Measurements from ENCODE around the gene MFN2.
A peak's percentile ranks its signal among the peaks of the same experiment; 100 is the strongest.

MFN2 gene

DNA sequence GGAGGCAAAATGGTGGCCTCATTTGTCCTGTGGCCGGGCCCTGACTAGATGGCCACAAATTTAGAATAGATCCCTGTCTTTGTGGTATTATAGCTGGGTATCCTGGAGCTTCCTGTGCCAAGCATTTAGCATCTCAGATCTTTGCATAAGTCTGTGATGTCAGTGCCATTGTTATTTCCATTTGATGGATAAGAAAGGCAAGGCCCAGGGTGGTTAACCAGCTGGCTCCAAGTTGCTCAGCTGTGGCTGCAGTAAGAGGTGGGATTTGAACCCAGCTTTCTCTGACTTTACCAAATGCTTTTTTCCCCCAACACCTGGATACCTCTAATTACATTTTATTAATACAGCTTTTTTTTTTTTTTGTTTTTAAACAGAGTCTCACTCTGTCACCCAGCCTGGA, 71.1 kb downstream of the MFN2 start:
- no peak for DNase-seq (ENCODE audit: low read depth)

DNA sequence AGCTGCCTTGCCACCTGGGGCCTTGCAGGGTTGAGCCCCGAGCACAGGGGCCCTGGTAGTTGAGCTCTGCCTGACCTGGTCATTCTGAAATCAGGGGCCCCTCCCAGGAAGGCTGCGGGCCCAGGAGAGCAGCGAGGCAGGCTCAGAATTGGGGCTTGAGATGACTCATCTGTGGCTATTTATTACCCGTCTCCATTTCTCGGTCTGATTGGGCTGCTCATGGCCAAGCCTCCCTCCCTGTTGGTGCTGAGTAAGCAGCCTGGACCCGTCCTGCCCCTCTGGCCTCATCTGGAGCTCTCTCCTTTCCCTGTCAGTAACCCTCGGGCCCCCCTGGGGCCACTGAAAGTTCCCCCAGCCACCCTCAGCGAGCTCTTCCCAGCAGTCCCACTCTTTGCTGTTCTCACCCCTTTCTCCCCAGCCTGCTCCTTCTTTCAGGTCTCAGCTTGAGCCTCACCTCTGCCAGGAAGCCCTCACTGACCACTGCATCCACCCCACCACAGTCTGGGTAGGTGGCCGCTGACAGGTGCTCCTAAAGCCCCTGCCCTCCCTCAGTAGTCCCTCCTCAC, 71.8 kb downstream of the MFN2 start:
- peak; percentile 69 for DNase-seq (ENCODE audit: low read depth)

DNA sequence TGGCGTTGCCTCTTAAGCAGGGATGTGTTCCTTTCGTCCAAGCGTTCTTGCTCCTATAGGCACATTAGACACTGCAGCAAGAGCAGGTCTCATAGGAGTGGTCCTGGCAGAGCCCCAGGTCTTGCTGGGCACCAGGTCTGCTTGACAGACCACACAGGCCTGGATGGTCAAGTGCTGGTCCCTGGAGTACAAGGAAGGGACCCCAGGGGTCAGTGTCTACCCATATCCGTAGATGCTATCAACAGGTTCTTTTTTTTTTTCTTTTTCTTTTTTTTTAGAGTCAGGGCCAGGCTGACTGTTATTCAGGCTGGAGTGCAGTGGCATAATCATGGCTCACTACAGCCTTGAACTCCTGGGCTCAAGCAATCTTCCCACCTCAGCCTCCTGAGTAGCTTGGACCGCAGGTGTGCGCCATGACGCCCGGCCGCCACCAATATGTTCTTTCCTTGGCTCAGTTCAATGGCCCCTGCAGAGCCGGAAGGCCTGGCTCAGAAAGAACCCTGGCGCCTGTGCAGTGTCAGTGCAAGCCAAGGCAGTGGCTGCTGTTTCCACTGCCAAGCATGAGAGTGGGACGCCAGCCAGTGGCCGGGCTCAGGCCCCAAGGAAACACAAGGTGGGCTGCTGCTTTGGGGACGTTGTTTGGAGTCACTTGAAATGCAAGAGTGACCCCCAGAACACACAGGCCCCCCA, 72.9 kb downstream of the MFN2 start:
- no peak for DNase-seq (ENCODE audit: low read depth)

DNA sequence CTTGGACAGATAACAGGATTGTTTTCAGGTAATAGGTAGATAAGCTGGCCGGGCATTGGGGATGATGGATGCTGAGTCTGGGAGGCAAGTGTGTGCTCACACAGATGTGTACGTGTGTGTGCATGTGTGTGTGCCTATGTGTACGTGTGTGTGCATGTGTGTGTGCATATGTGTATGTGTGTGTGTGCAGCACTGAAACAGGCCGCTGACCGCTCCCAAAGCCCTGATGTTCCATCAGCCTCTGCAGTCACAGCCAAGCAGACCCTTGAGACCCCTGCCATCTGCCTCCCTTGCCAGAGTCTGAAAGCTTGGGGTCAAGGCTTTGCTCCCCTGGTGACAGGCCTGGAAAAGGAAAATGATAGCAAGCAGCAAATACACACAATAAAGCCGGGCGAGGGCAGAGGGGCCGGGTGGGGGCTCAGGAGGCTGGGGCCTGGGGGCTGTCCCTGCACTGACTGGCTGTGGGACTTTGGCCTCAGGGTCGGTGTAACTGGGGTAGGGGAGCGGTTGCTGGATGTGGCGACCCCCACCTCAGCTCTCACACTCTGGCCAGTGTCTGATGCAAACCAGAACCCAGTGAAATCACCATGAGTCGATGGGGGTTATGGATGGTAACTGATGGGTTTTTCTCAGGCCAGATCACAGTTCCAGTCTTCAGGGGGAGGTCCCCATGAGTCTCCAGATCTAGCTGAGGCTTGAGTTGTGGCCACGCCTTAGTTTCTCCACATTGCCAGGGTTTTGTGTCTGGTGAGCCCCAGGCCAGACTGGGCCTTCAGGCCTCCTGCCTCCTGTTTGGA, 73.7 kb downstream of the MFN2 start:
- DNase-seq (ENCODE audit: low read depth) = no peak

DNA sequence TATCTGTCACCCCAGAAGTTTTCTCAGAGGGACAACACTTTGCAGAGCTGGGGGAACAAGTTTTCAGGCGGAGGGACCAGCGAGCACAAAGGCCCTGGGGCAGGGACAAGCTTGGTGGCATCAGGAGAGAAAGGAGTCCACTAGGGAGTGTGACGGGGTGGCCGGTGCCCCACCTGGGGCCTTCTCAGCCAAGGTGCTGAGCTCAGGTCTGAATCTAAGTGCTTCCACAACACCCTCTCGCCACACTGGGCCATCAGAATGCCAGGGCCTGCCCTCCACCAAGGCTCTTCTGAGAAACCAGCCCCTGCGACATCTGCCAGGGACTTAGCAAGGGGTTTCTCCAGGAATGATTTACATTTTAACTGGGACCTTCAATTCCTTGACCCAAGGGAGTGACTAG, 75.0 kb downstream of the MFN2 start:
- no peak for DNase-seq (ENCODE audit: low read depth)

DNA sequence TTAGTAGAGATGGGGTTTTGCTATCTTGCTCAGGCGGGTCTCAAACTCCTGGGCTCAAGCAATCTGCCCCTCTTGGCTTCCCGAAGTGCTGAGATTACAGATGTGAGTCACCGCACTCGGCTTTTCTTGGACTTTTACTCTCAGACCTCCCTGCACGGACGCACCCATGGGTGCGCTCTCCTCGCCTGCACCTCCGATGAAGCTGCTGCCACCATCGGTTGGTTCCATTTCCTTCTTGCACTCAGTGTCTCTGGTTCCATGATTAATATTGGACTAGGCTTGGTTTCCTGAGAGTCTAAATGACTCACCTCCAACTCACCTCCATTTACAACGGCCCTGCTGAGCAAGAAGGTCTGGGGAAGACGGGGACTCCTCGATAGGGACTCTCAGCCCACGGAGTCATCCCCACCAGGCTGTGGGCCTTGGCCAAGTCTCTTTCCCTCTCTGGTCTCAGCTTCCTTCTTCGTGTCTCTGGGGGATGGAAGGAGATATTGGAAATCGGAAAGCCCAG, 76.1 kb downstream of the MFN2 start:
- DNase-seq (ENCODE audit: low read depth) = no peak

DNA sequence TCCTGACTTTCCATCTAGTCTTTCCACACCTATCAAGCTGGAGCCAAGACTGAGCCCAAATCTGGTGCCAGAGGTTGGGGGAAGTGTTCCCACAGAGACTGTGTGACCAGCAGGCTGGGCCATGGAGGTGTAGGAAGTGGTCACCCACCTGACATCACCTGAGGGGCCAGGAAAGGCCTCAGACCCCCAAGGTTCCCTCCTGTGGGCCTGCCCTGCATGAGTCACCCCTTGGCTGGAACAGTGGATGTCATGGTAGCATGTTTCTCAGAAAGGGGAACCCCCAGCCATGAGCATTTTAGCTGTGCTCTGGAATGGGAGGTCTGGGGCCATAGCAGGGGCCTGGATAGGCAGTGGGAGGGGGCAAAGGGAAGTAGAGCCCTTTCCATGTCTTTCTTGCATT, 77.1 kb downstream of the MFN2 start:
- DNase-seq (ENCODE audit: low read depth) = no peak

DNA sequence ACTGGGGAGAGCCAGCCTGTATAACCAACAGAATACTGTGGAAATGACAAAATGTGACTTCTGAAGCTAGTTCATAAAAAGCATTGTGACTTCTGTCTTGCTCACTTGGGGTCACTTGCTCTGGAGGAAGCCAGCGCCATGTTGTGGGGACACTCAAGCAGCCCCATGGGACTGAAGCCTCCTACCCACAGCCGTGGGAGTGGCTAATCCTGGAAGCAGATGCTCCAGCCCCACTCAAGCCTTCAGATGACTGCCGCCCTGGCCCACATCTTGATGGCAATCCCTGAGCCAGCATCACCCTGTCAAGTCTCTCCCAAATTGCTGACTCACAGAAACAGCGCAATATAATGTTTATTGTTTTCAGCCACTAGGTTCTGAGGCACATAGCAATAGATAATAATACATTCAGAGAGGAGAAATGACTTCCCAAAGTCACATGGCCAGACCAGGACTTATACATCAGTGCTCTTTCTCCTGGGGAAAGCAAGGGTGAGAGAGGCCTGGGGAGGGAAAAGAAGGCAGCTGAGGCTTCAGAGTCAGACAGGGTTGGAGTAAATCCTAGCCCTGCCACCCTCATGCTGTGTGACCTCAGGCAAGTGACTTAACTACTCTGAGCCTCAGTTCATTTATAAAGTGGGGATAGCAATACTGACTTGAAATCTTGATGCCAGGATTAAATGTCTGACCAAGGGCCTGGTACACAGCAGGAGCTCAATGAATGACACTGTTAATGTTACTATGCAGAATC, 77.9 kb downstream of the MFN2 start:
- DNase-seq (ENCODE audit: low read depth) = no peak

DNA sequence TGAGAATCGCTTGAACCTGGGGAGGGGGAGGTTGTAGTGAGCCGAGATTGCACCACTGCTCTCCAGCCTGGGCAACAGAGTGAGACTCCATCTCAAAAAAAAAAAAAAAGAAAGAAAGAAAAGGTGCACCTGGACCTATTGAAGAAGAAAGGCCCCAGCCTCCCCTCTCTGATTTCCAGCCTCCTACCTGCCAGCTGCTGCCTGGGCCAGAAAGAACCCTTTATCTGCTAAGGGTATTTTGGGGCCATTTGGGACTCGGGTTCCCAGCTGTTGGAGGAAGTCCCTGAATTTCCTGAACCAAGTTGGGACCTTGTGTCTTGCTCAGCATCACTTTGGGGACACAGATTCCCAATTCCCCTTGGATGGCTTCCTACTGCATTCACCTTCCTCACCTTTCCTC, 79.0 kb downstream of the MFN2 start:
- no peak for DNase-seq (ENCODE audit: low read depth)

DNA sequence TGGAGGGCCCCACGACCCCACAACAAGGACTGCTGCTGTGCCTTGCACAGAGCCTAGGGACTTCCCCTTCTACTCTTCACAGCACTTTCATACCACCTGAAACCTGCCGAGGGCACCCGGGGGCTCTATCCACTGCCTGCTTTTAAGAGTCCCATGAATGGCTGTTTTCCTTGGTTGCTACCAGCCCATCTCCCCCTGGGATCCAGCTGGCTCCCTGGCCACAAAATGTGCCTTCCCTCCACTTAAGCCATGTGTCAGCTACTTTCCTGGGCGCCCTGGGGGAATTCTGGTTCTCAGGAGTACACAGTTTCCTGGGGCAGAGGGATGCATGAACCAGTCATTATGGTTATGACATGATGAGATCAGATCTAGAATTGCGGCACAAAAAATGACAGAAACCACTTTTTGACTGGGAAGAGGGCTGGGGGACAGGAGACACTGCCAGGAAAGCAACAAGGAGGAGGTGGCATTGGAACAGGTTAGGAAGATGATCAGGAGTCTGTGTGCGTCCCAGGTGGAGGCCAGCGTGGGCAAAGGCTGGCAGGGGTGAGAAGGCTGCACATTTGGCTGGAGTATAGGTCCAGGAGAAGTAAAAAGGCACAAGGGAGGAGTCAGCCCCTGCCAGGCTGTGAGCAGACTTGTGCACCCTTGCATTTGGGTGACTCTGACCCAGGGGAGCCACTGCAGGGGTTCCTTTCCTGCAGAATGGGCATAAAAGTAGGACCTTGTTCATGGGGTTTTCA, 79.6 kb downstream of the MFN2 start:
- no peak for DNase-seq (ENCODE audit: low read depth)

DNA sequence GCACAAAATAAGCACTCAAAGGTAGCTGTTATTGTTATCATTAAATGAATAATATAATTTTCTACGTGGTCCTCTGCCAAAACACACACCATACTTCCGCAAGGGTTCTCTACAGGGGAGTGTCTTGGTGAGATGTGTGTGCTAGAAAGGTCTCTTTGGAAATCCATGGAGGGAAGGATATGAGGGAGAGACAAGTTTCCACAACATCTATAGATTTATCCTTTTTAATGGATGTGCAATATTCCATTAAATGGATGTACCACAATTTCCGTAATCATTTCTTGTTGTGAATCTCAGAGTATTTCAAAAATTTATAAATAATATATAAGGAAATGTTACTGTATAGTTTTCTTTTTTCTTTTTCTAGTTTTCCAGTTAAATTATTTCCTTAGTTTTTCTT, 80.3 kb downstream of the MFN2 start:
- no peak for DNase-seq (ENCODE audit: low read depth)
